Measurements from ENCODE around the gene HSPBP1. TPM values are rescaled to one million over a fixed set of nuclear protein-coding genes. Genes with fewer than 3 reads are reported as not detected.

The HSPBP1 gene
- total and polyA plus RNA-seq, 4 donors, result 9.4 to 31.6 (median 13.5) TPM

GRCh38 chr19:55255618-55256423 lies 24.1 kb downstream of the HSPBP1 start:
- Histone ChIP-seq H3K27me3 (ENCODE audit: control insufficient read depth in 4 of 4, insufficient read depth in 4 of 4, low read length in 3 of 4) (no peaks in the 10 kb centered on the region), H3K36me3 (ENCODE audit: control insufficient read depth in 4 of 4, insufficient read depth in 3 of 4, low read depth in 1 of 4, low read length in 3 of 4) (no peaks in the 10 kb centered on the region), H3K9me3 (ENCODE audit: control insufficient read depth in 4 of 4, low read length in 3 of 4) (no peaks in the 10 kb centered on the region), H3K27ac (ENCODE audit: low read depth in 1 of 2, low read length in 2 of 2) (peak overlapping the region; percentile 33 to 82), H3K9ac (ENCODE audit: low read depth in 1 of 2, low read length in 2 of 2) (no peak overlapping the region), H3K4me3 (ENCODE audit: low read depth in 1 of 3, low read length in 3 of 3) (no peak overlapping the region), H3K4me1 (ENCODE audit: control insufficient read depth in 4 of 4, insufficient read depth in 4 of 4, low read length in 3 of 4) (peaks cover 2 to 57% (median 36%) of the 10 kb centered on the region in 4 donors)
- TF ChIP-seq JUND (IDR thresholded peaks at IDR 0.05), result no peak
- TF ChIP-seq YY1 (IDR thresholded peaks at IDR 0.05), result no peak
- TF ChIP-seq RXRA (IDR thresholded peaks at IDR 0.05), result no peak
- TF ChIP-seq MAX (IDR thresholded peaks at IDR 0.05), result no peak
- no peak for TF ChIP-seq RAD21 (IDR thresholded peaks at IDR 0.05)
- TF ChIP-seq, protein P1, sequence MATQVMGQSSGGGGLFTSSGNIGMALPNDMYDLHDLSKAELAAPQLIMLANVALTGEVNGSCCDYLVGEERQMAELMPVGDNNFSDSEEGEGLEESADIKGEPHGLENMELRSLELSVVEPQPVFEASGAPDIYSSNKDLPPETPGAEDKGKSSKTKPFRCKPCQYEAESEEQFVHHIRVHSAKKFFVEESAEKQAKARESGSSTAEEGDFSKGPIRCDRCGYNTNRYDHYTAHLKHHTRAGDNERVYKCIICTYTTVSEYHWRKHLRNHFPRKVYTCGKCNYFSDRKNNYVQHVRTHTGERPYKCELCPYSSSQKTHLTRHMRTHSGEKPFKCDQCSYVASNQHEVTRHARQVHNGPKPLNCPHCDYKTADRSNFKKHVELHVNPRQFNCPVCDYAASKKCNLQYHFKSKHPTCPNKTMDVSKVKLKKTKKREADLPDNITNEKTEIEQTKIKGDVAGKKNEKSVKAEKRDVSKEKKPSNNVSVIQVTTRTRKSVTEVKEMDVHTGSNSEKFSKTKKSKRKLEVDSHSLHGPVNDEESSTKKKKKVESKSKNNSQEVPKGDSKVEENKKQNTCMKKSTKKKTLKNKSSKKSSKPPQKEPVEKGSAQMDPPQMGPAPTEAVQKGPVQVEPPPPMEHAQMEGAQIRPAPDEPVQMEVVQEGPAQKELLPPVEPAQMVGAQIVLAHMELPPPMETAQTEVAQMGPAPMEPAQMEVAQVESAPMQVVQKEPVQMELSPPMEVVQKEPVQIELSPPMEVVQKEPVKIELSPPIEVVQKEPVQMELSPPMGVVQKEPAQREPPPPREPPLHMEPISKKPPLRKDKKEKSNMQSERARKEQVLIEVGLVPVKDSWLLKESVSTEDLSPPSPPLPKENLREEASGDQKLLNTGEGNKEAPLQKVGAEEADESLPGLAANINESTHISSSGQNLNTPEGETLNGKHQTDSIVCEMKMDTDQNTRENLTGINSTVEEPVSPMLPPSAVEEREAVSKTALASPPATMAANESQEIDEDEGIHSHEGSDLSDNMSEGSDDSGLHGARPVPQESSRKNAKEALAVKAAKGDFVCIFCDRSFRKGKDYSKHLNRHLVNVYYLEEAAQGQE (IDR thresholded peaks at IDR 0.05), result no peak
- no peak for TF ChIP-seq NR2F2 (IDR thresholded peaks at IDR 0.05)
- TF ChIP-seq HNF4G (IDR thresholded peaks at IDR 0.05), result no peak
- TF ChIP-seq GABPA (IDR thresholded peaks at IDR 0.05 in 1 of 2, conservative IDR thresholded peaks at IDR 0.05 in 1 of 2), result no peak
- no peak for TF ChIP-seq FOXA1 (IDR thresholded peaks at IDR 0.05)
- WGBS, result 72% methylated on average over 17 of the region's 17 CpGs
- DNase-seq (ENCODE audit: low spot score), result no peak

DNA sequence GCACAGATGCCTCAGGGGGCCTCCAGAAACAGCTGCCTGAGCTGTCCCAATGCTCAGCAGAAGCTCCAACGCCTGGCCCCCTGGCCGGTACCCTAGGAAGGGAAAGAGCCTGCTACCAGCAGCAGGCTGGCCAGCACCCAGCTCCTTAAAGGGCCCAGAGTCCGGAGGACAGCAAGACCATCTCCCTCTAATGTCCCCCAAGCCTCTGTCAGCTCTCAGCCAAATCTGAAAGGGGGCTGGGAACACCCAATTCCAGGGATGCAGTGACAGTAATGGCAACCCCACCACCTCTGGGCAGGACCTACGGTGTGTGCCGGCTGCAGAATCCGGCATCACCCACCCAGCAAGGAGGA lies 25.3 kb downstream of the HSPBP1 start:
- peak overlapping the region in 1 of 2 donors; percentile 12 for H3K9ac ChIP-seq (ENCODE audit: low read depth in 1 of 2, low read length in 2 of 2)
- H3K4me3 ChIP-seq (ENCODE audit: low read depth in 1 of 3, low read length in 3 of 3), result peak overlapping the region in 1 of 3 donors; percentile 23
- no peaks in the 10 kb centered on the region for H3K36me3 ChIP-seq (ENCODE audit: control insufficient read depth in 4 of 4, insufficient read depth in 3 of 4, low read depth in 1 of 4, low read length in 3 of 4)
- 68% methylated on average over 6 of the region's 6 CpGs for WGBS
- no peak for TF ChIP-seq RXRA (IDR thresholded peaks at IDR 0.05)
- H3K27me3 ChIP-seq (ENCODE audit: control insufficient read depth in 4 of 4, insufficient read depth in 4 of 4, low read length in 3 of 4), result no peaks in the 10 kb centered on the region
- peak overlapping the region; percentile 67 to 82 for H3K27ac ChIP-seq (ENCODE audit: low read depth in 1 of 2, low read length in 2 of 2)
- H3K4me1 ChIP-seq (ENCODE audit: control insufficient read depth in 4 of 4, insufficient read depth in 4 of 4, low read length in 3 of 4), result peaks cover 2 to 59% (median 37%) of the 10 kb centered on the region in 4 donors
- H3K9me3 ChIP-seq (ENCODE audit: control insufficient read depth in 4 of 4, low read length in 3 of 4), result no peaks in the 10 kb centered on the region
- no peak for DNase-seq (ENCODE audit: low spot score)

DNA sequence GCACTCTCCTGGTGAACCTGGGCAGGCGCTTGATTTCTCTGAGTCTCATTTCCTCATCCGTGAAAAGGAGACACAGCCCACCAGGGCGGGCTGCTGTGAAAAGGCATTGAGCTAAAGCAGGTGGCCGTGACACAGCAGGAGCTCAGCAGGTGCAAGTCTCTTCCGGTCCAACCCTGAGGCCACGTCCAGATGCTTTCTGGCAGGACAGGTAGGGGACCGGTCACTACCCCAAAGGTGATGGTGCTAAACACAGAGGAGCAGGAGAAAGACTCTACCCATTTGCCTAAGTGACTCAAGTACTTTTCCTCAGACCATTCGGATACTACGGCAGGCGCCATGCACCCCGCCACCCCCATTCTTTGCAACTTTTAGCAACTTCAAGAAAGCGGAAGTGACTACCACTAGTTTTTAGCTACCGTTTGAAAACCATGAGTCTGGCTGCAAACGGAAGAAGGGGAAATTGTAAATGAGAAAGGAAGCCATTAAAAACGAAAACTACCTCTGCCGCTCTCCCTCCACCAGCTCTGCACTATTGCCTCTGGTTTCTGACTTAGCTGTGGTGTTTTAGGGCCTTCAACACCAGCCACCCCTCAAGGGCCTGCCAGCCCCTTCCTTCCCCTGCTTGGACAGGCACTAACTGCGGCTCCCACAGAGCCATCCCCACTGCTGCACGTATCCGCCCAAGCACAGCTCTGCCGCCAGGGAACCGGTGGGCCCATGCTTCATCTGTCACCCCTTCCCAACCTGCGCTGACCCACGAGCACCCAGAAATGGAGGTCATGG lies 25.9 kb downstream of the HSPBP1 start:
- no peaks in the 10 kb centered on the region for H3K27me3 ChIP-seq (ENCODE audit: control insufficient read depth in 4 of 4, insufficient read depth in 4 of 4, low read length in 3 of 4)
- H3K36me3 ChIP-seq (ENCODE audit: control insufficient read depth in 4 of 4, insufficient read depth in 3 of 4, low read depth in 1 of 4, low read length in 3 of 4), result no peaks in the 10 kb centered on the region
- peaks cover 2 to 56% (median 35%) of the 10 kb centered on the region in 4 donors for H3K4me1 ChIP-seq (ENCODE audit: control insufficient read depth in 4 of 4, insufficient read depth in 4 of 4, low read length in 3 of 4)
- no peak for DNase-seq (ENCODE audit: low spot score)
- H3K9ac ChIP-seq (ENCODE audit: low read depth in 1 of 2, low read length in 2 of 2), result peak overlapping the region in 1 of 2 donors; percentile 11
- H3K4me3 ChIP-seq (ENCODE audit: low read depth in 1 of 3, low read length in 3 of 3), result peak overlapping the region in 1 of 3 donors; percentile 23
- no peaks in the 10 kb centered on the region for H3K9me3 ChIP-seq (ENCODE audit: control insufficient read depth in 4 of 4, low read length in 3 of 4)
- H3K27ac ChIP-seq (ENCODE audit: low read depth in 1 of 2, low read length in 2 of 2), result peak overlapping the region; percentile 67 to 82
- WGBS, result 75% methylated on average over 23 of the region's 23 CpGs
- TF ChIP-seq HNF4A (conservative IDR thresholded peaks at IDR 0.05), result no peak
- TF ChIP-seq, protein P2, sequence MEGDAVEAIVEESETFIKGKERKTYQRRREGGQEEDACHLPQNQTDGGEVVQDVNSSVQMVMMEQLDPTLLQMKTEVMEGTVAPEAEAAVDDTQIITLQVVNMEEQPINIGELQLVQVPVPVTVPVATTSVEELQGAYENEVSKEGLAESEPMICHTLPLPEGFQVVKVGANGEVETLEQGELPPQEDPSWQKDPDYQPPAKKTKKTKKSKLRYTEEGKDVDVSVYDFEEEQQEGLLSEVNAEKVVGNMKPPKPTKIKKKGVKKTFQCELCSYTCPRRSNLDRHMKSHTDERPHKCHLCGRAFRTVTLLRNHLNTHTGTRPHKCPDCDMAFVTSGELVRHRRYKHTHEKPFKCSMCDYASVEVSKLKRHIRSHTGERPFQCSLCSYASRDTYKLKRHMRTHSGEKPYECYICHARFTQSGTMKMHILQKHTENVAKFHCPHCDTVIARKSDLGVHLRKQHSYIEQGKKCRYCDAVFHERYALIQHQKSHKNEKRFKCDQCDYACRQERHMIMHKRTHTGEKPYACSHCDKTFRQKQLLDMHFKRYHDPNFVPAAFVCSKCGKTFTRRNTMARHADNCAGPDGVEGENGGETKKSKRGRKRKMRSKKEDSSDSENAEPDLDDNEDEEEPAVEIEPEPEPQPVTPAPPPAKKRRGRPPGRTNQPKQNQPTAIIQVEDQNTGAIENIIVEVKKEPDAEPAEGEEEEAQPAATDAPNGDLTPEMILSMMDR (IDR thresholded peaks at IDR 0.05; ENCODE audit: low read depth, low read length, missing input control), result no peak
- TF ChIP-seq, protein P3, sequence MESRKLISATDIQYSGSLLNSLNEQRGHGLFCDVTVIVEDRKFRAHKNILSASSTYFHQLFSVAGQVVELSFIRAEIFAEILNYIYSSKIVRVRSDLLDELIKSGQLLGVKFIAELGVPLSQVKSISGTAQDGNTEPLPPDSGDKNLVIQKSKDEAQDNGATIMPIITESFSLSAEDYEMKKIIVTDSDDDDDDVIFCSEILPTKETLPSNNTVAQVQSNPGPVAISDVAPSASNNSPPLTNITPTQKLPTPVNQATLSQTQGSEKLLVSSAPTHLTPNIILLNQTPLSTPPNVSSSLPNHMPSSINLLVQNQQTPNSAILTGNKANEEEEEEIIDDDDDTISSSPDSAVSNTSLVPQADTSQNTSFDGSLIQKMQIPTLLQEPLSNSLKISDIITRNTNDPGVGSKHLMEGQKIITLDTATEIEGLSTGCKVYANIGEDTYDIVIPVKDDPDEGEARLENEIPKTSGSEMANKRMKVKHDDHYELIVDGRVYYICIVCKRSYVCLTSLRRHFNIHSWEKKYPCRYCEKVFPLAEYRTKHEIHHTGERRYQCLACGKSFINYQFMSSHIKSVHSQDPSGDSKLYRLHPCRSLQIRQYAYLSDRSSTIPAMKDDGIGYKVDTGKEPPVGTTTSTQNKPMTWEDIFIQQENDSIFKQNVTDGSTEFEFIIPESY (IDR thresholded peaks at IDR 0.05), result no peak
- TF ChIP-seq HNF4G (IDR thresholded peaks at IDR 0.05), result no peak
- TF ChIP-seq JUND (IDR thresholded peaks at IDR 0.05), result no peak
- TF ChIP-seq GABPA (IDR thresholded peaks at IDR 0.05 in 1 of 2, conservative IDR thresholded peaks at IDR 0.05 in 1 of 2), result no peak
- TF ChIP-seq, protein P1 (IDR thresholded peaks at IDR 0.05), result no peak
- TF ChIP-seq YY1 (IDR thresholded peaks at IDR 0.05), result no peak
